HCT116 (cell line): ENCODE data around the gene CDH26. TPM values are rescaled to one million over a fixed set of nuclear protein-coding genes. Genes with fewer than 3 reads are reported as not detected.

ENCODE experiments used
- ATAC-seq: fragments of 200-7000 bp; cut with Tn5 transposase; 2 replicates; pipeline ENCODE4 v1.9.1; 2020; ENCODE audit warnings: mild to moderate bottlenecking, moderate library complexity
- BruUV-seq: library from RNA; stranded (reverse); fragments of 400-500 nt; replicated peaks from 2 replicates; lab custom pipeline; 2021; lab: Mats Ljungman, UMichigan
- CTCF ChIA-PET: fragments of 300-600 bp; sonication (Branson Sonifier 250); formaldehyde crosslinking; loops from one replicate; lab custom pipeline; 2021; ENCODE audit warnings: antibody characterized with exemption; lab: Charles Lee
- POLR2A ChIA-PET: fragments of 300-600, 350-600 bp; sonication (Branson Sonifier 250); formaldehyde crosslinking; loops from one replicate; lab custom pipeline; 2021; ENCODE audit warnings: antibody characterized with exemption; lab: Charles Lee
- RAD21 ChIA-PET, 2 experiments: fragments of 300-600 bp; sonication (Branson Sonifier 250); formaldehyde crosslinking; loops; one replicate each; lab custom pipeline; 2023; ENCODE audit warnings: low total read pairs in 2 of 2; ENCODE audit not compliant: uncharacterized antibody in 2 of 2, unreplicated experiment in 2 of 2, low non-redundant PET in 1 of 2; lab: Charles Lee
- DNase-seq: peaks from one replicate; pipeline ENCODE4 v3.0.0-alpha.2; 2010; ENCODE audit warnings: low read depth, low spot score
- H2AFZ ChIP-seq: fragments of 200-600 bp; shearing (Covaris generic), sonication (generic); 2 replicates; pipeline ENCODE4 v1.6.1; 2017; ENCODE audit warnings: low read depth, mixed run types, mixed read lengths, antibody characterized with exemption, low read length; ENCODE audit not compliant: poor library complexity, severe bottlenecking
- H3K27ac ChIP-seq: 2 replicates; pipeline ENCODE4 v1.5.1; 2012; ENCODE audit warnings: low read depth, low read length
- H3K27me3 ChIP-seq: fragments of 200-600 bp; sonication (generic); 2 replicates; pipeline ENCODE4 v1.6.1; 2016; ENCODE audit warnings: mixed run types, low read length, mixed read lengths; ENCODE audit not compliant: insufficient read depth
- H3K36me3 ChIP-seq, 2 experiments: fragments of 200-500 bp in 1 of 2; fragments of 200-600 bp in 1 of 2; sonication (Bioruptor generic) in 1 of 2; sonication (generic) in 1 of 2; 2 replicates each; pipeline versions ENCODE4 v1.5.1 to v1.6.1; 2014 to 2016; ENCODE audit warnings: low read length in 2 of 2, inconsistent platforms in 1 of 2, mixed read lengths in 1 of 2, mixed run types in 1 of 2; ENCODE audit not compliant: insufficient read depth in 2 of 2, control insufficient read depth in 1 of 2
- H3K4me1 ChIP-seq, 2 experiments: fragments of 200-600 bp in 1 of 2; sonication (generic) in 1 of 2; 2 replicates each; pipeline versions ENCODE4 v1.5.1 to v1.6.1; 2012 to 2017; ENCODE audit warnings: low read length in 2 of 2, inconsistent platforms in 1 of 2, mild to moderate bottlenecking in 1 of 2, mixed read lengths in 1 of 2, mixed run types in 1 of 2, moderate library complexity in 1 of 2; ENCODE audit not compliant: insufficient read depth in 2 of 2, control insufficient read depth in 1 of 2
- H3K4me2 ChIP-seq: fragments of 200-600 bp; sonication (generic); 2 replicates; pipeline ENCODE4 v1.6.1; 2017; ENCODE audit warnings: mixed run types, low read length, mixed read lengths
- H3K4me3 ChIP-seq, 2 experiments: fragments of 200-600 bp in 1 of 2; sonication (generic) in 1 of 2; replicated peaks in 1 of 2; 2 replicates each; pipeline ENCODE4 v1.5.1; 2011 to 2016; ENCODE audit warnings: low read length in 2 of 2, control low read depth in 1 of 2, low read depth in 1 of 2, mild to moderate bottlenecking in 1 of 2, mixed read lengths in 1 of 2, mixed run types in 1 of 2
- H3K79me2 ChIP-seq: fragments of 200-600 bp; sonication (generic); 2 replicates; pipeline ENCODE4 v1.6.1; 2017; ENCODE audit warnings: mild to moderate bottlenecking, mixed run types, low read length, moderate library complexity, mixed read lengths; ENCODE audit not compliant: insufficient read depth
- H3K9ac ChIP-seq: fragments of 200-600 bp; sonication (generic); 2 replicates; pipeline ENCODE4 v1.6.1; 2016; ENCODE audit warnings: low read length, mixed read lengths
- H3K9me2 ChIP-seq: fragments of 200-600 bp; sonication (generic), shearing (Covaris generic); 2 replicates; pipeline ENCODE4 v1.6.1; 2017; ENCODE audit warnings: mixed run types, mild to moderate bottlenecking, moderate library complexity; ENCODE audit not compliant: insufficient read depth
- H3K9me3 ChIP-seq, 2 experiments: fragments of 200-500 bp in 1 of 2; fragments of 200-600 bp in 1 of 2; sonication (Bioruptor generic) in 1 of 2; sonication (generic) in 1 of 2; 2 replicates each; pipeline ENCODE4 v1.6.1; 2014 to 2017; ENCODE audit warnings: low read length in 2 of 2, mixed read lengths in 2 of 2, inconsistent platforms in 1 of 2, low read depth in 1 of 2, mild to moderate bottlenecking in 1 of 2, mixed run types in 1 of 2, moderate library complexity in 1 of 2; ENCODE audit not compliant: control insufficient read depth in 1 of 2, insufficient read depth in 1 of 2
- H4K20me1 ChIP-seq: fragments of 200-600 bp; sonication (generic), shearing (Covaris generic); 2 replicates; pipeline ENCODE4 v1.6.1; 2017; ENCODE audit warnings: mixed run types, mild to moderate bottlenecking, moderate library complexity; ENCODE audit not compliant: insufficient read depth
- ATF3 ChIP-seq: IDR thresholded peaks from 2 replicates; pipeline ENCODE4 v1.6.1; 2012
- CBX3 ChIP-seq: IDR thresholded peaks from 2 replicates; pipeline ENCODE4 v1.6.1; 2012; ENCODE audit warnings: low read depth
- CTCF ChIP-seq, 3 experiments: fragments of 200-600 bp in 1 of 3; sonication (generic) in 1 of 3; IDR thresholded peaks in 2 of 3; conservative IDR thresholded peaks in 1 of 3; 2 replicates each; pipeline ENCODE4 v1.5.1; 2012 to 2017; ENCODE audit warnings: low read depth in 2 of 3, low read length in 2 of 3, antibody characterized with exemption in 1 of 3, borderline replicate concordance in 1 of 3, control low read depth in 1 of 3, mild to moderate bottlenecking in 1 of 3, mixed read lengths in 1 of 3, mixed run types in 1 of 3, moderate library complexity in 1 of 3; ENCODE audit not compliant: insufficient read depth in 1 of 3
- EGR1 ChIP-seq: IDR thresholded peaks from 2 replicates; pipeline ENCODE4 v1.6.1; 2012; ENCODE audit warnings: low read depth
- ELF1 ChIP-seq: IDR thresholded peaks from 2 replicates; pipeline ENCODE4 v1.6.1; 2012; ENCODE audit warnings: low read depth, borderline replicate concordance
- EZH2phosphoT487 ChIP-seq: fragments of 200-600 bp; IDR thresholded peaks from 2 replicates; pipeline ENCODE4 v1.6.1; 2018; ENCODE audit warnings: antibody characterized with exemption, borderline replicate concordance
- FOSL1 ChIP-seq: IDR thresholded peaks from 2 replicates; pipeline ENCODE4 v1.6.1; 2012; ENCODE audit warnings: low read depth
- MAX ChIP-seq: IDR thresholded peaks from 2 replicates; pipeline ENCODE4 v1.6.1; 2012
- POLR2A ChIP-seq: IDR thresholded peaks from 2 replicates; pipeline ENCODE4 v1.7.0; 2011; ENCODE audit warnings: borderline replicate concordance; ENCODE audit not compliant: insufficient read depth, insufficient read length; ENCODE audit errors: extremely low read depth
- POLR2AphosphoS5 ChIP-seq: IDR thresholded peaks from 2 replicates; pipeline ENCODE4 v1.6.1; 2011; ENCODE audit warnings: mild to moderate bottlenecking, low read depth, low read length, moderate library complexity
- RAD21 ChIP-seq: IDR thresholded peaks from 2 replicates; pipeline ENCODE4 v1.6.1; 2012; ENCODE audit warnings: low read depth, mild to moderate bottlenecking
- SIN3A ChIP-seq: IDR thresholded peaks from 2 replicates; pipeline ENCODE4 v1.6.1; 2012; ENCODE audit warnings: low read depth
- ZBTB33 ChIP-seq: IDR thresholded peaks from 2 replicates; pipeline ENCODE4 v1.6.1; 2011; ENCODE audit warnings: mild to moderate bottlenecking, low read length, moderate library complexity; ENCODE audit not compliant: insufficient replicate concordance; ENCODE audit errors: extremely low read depth
- ZFX ChIP-seq: fragments of 450-650 bp; IDR thresholded peaks from 2 replicates; pipeline ENCODE4 v1.6.1; 2017
- ZNF274 ChIP-seq: fragments of 200-500 bp; sonication (Bioruptor generic); IDR thresholded peaks from 2 replicates; pipeline ENCODE4 v1.6.1; 2014; ENCODE audit warnings: mild to moderate bottlenecking, low read depth, low read length, inconsistent platforms
- intact Hi-C: fragments of 100-400 bp; cut with micrococcal nuclease; formaldehyde crosslinking; loops from 2 replicates; pipeline ENCODE4 v1.10.0; 2022
- total RNA-seq: library from RNA; stranded (reverse); gene quantifications from one replicate; pipeline ENCODE4 v1.2.1, GENCODE V29; 2021; ENCODE audit not compliant: unreplicated experiment

CDH26 gene
- total RNA-seq, 1 experiment from 2014 or later = 0.34 TPM

- Histone ChIP-seq H4K20me1 (no peaks in the 10 kb centered on the region), H3K9ac (no peak overlapping the region), H3K79me2 (no peaks in the 10 kb centered on the region), H3K4me2 (no peak overlapping the region)
- ChIA-PET RAD21 (no interaction called here), CTCF (interaction anchor here (0.6 kb wide), 1 partner anchor 60 kb away, joined by 3 read pairs; no protein-coding TSS in a partner anchor)
- no TSS peak for BruUV-seq
- TF ChIP-seq POLR2AphosphoS5 = no peak
- no peak for TF ChIP-seq ELF1
- TF ChIP-seq ZFX = no peak
- TF ChIP-seq ZNF274 = no peak
- TF ChIP-seq POLR2A = no peak
- no peak for TF ChIP-seq SIN3A
- no peak for TF ChIP-seq ATF3
- TF ChIP-seq EGR1 = no peak
- TF ChIP-seq MAX = no peak
- TF ChIP-seq CTCF (IDR thresholded peaks at IDR 0.05 in 2 of 3, conservative IDR thresholded peaks at IDR 0.05 in 1 of 3; ENCODE audit: borderline replicate concordance in 1 of 3, insufficient read depth in 1 of 3, low read depth in 2 of 3, low read length in 2 of 3) = no peak
- TF ChIP-seq EZH2phosphoT487 = no peak
- no peak for TF ChIP-seq RAD21
- no peak for TF ChIP-seq FOSL1
- no peak for TF ChIP-seq ZBTB33
- TF ChIP-seq CBX3 = no peak
- TF ChIP-seq, all 23 proteins: peak for 0
- POLR2A ChIA-PET = no interaction called here
- Histone ChIP-seq H3K4me1 (no peaks in the 10 kb centered on the region), H3K9me3 (no peaks in the 10 kb centered on the region), H3K27me3 (peaks cover 27% of the 10 kb centered on the region), H3K9me2 (no peaks in the 10 kb centered on the region), H3K27ac (no peak overlapping the region), H3K4me3 (no peak overlapping the region), H2AFZ (no peak overlapping the region), H3K36me3 (no peaks in the 10 kb centered on the region)
- intact Hi-C loops = no loop called here
- DNase-seq (no peak), ATAC-seq (no peak)
Observed at GRCh38 chr20:60052322-60052721, 94.1 kb downstream of the CDH26 start.
